ENCODE measurements around the gene ASAP2. TPM values are rescaled to one million over a fixed set of nuclear protein-coding genes. Genes with fewer than 3 reads are reported as not detected.

Gene ASAP2
- total and polyA plus RNA-seq, 2 donors (not counting 1 experiment from before 2014, with no cell fraction given): 0.04 TPM; not detected in 1

- Histone ChIP-seq H3K79me2 (ENCODE audit: control insufficient read depth, insufficient read depth, low read length) (no peaks in the 10 kb centered on the region), H3K4me2 (replicated peaks; ENCODE audit: low read depth, low read length, poor library complexity, severe bottlenecking) (no peak overlapping the region), H3K4me1 (ENCODE audit: control insufficient read depth in 2 of 2, insufficient read depth in 2 of 2, low read length in 2 of 2) (no peaks in the 10 kb centered on the region), H3K27ac (ENCODE audit: low read length in 2 of 2) (no peak overlapping the region), H3K9ac (ENCODE audit: low read length) (no peak overlapping the region), H3K27me3 (replicated peaks in 1 of 4; ENCODE audit: control extremely low read depth in 1 of 4, control insufficient read depth in 3 of 4, insufficient read depth in 4 of 4, low read length in 3 of 4) (peaks cover 0 to 2% (median 0%) of the 10 kb centered on the region in 4 experiments), H3K36me3 (replicated peaks in 1 of 2; ENCODE audit: control extremely low read depth in 1 of 2, control insufficient read depth in 1 of 2, extremely low read depth in 1 of 2, insufficient read depth in 2 of 2, low read length in 1 of 2) (no peaks in the 10 kb centered on the region), H2AFZ (ENCODE audit: insufficient read depth, low read depth, low read length, poor library complexity, severe bottlenecking) (no peak overlapping the region), H4K20me1 (ENCODE audit: control insufficient read depth, insufficient read depth, low read length, poor library complexity, severe bottlenecking) (no peaks in the 10 kb centered on the region), H3K4me3 (ENCODE audit: control extremely low read depth in 1 of 5, extremely low read depth in 1 of 5, insufficient read depth in 1 of 5, low read depth in 2 of 5, low read length in 4 of 5) (no peak overlapping the region), H3K9me3 (ENCODE audit: control extremely low read depth in 1 of 3, control insufficient read depth in 2 of 3, insufficient read depth in 1 of 3, low read length in 2 of 3) (no peaks in the 10 kb centered on the region)
- Mint-ChIP-seq H3K4me1 (no peaks in the 10 kb centered on the region), H3K4me3 (no peak overlapping the region), H3K27me3 (no peaks in the 10 kb centered on the region), H3K9me3 (ENCODE audit: insufficient read depth) (no peaks in the 10 kb centered on the region), H3K27ac (no peak overlapping the region)
- 93% methylated on average over 4 of the region's 7 CpGs for WGBS (ENCODE audit: insufficient coverage)
- intact Hi-C loops (cut with micrococcal nuclease): no loop called here
- no peak for TF ChIP-seq EZH2 (IDR thresholded peaks at IDR 0.05; ENCODE audit: borderline replicate concordance, insufficient read depth, low read depth, low read length, poor library complexity, severe bottlenecking)
- TF ChIP-seq, protein P1, sequence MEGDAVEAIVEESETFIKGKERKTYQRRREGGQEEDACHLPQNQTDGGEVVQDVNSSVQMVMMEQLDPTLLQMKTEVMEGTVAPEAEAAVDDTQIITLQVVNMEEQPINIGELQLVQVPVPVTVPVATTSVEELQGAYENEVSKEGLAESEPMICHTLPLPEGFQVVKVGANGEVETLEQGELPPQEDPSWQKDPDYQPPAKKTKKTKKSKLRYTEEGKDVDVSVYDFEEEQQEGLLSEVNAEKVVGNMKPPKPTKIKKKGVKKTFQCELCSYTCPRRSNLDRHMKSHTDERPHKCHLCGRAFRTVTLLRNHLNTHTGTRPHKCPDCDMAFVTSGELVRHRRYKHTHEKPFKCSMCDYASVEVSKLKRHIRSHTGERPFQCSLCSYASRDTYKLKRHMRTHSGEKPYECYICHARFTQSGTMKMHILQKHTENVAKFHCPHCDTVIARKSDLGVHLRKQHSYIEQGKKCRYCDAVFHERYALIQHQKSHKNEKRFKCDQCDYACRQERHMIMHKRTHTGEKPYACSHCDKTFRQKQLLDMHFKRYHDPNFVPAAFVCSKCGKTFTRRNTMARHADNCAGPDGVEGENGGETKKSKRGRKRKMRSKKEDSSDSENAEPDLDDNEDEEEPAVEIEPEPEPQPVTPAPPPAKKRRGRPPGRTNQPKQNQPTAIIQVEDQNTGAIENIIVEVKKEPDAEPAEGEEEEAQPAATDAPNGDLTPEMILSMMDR (IDR thresholded peaks at IDR 0.05): no peak
- ChIA-PET POLR2A (no interaction called here), CTCF (no interaction called here)
- ATAC-seq (ENCODE audit: low read depth) (no peak), DNase-seq (no peak)
Observed at GRCh38 chr2:9244985-9245544, 38.5 kb downstream of the ASAP2 start.

DNA sequence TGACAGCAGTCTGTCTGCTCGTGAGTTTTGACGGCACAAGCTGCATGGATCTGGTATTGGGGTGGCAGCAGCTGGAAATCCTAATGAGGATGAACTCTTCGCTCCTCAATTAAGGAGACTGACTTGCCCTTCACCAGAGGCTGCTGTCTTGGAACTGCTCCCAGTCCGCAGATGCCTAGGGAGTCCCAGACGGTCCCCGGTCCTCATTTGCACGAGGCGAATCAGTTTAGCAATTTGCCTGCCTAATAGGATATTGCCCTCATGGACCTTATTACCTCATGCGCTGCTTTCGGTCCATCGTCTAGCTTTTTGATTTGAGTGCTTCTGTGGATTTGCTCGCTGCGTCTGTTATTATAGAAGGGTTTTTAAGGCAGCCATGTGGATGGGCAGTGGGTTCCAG lies 40.6 kb downstream of the ASAP2 start:
- H3K27ac ChIP-seq (ENCODE audit: low read length in 2 of 2): no peak overlapping the region
- no peaks in the 10 kb centered on the region for H4K20me1 ChIP-seq (ENCODE audit: control insufficient read depth, insufficient read depth, low read length, poor library complexity, severe bottlenecking)
- no peaks in the 10 kb centered on the region for H3K36me3 ChIP-seq (replicated peaks in 1 of 2; ENCODE audit: control extremely low read depth in 1 of 2, control insufficient read depth in 1 of 2, extremely low read depth in 1 of 2, insufficient read depth in 2 of 2, low read length in 1 of 2)
- no peak overlapping the region for H2AFZ ChIP-seq (ENCODE audit: insufficient read depth, low read depth, low read length, poor library complexity, severe bottlenecking)
- ChIA-PET POLR2A (no interaction called here), CTCF (no interaction called here)
- peaks cover 9% of the 10 kb centered on the region for H3K27me3 Mint-ChIP-seq
- no peak overlapping the region for H3K4me3 Mint-ChIP-seq
- intact Hi-C loops (cut with micrococcal nuclease): no loop called here
- 94% methylated on average over 11 of the region's 13 CpGs for WGBS (ENCODE audit: insufficient coverage)
- ATAC-seq (ENCODE audit: low read depth) (no peak), DNase-seq (no peak)
- no peak overlapping the region for H3K27ac Mint-ChIP-seq
- H3K4me1 ChIP-seq (ENCODE audit: control insufficient read depth in 2 of 2, insufficient read depth in 2 of 2, low read length in 2 of 2): no peaks in the 10 kb centered on the region
- H3K4me2 ChIP-seq (replicated peaks; ENCODE audit: low read depth, low read length, poor library complexity, severe bottlenecking): no peak overlapping the region
- H3K4me3 ChIP-seq (ENCODE audit: control extremely low read depth in 1 of 5, extremely low read depth in 1 of 5, insufficient read depth in 1 of 5, low read depth in 2 of 5, low read length in 4 of 5): no peak overlapping the region
- TF ChIP-seq EZH2 (IDR thresholded peaks at IDR 0.05; ENCODE audit: borderline replicate concordance, insufficient read depth, low read depth, low read length, poor library complexity, severe bottlenecking): no peak
- TF ChIP-seq, protein P1 (IDR thresholded peaks at IDR 0.05): no peak
- H3K9me3 ChIP-seq (ENCODE audit: control extremely low read depth in 1 of 3, control insufficient read depth in 2 of 3, insufficient read depth in 1 of 3, low read length in 2 of 3): no peaks in the 10 kb centered on the region
- no peaks in the 10 kb centered on the region for H3K9me3 Mint-ChIP-seq (ENCODE audit: insufficient read depth)
- H3K9ac ChIP-seq (ENCODE audit: low read length): no peak overlapping the region
- H3K27me3 ChIP-seq (replicated peaks in 1 of 4; ENCODE audit: control extremely low read depth in 1 of 4, control insufficient read depth in 3 of 4, insufficient read depth in 4 of 4, low read length in 3 of 4): peaks cover 0 to 2% (median 0%) of the 10 kb centered on the region in 4 experiments
- H3K79me2 ChIP-seq (ENCODE audit: control insufficient read depth, insufficient read depth, low read length): no peaks in the 10 kb centered on the region
- H3K4me1 Mint-ChIP-seq: no peaks in the 10 kb centered on the region
